ENCODE results near the gene MYH11. TPM values are rescaled to one million over a fixed set of nuclear protein-coding genes. Genes with fewer than 3 reads are reported as not detected.

The MYH11 gene
- total and polyA plus RNA-seq, 10 of the 15 experiments (the other 5 are each of a cell fraction or from before 2014, with no cell fraction given), result 0.01 to 1.9 (median 0.13) TPM; not detected in 1

GRCh38 chr16:15827709-15828343 lies 29.0 kb downstream of the MYH11 start:
- no peaks in the 10 kb centered on the region for H3K4me1 ChIP-seq (ENCODE audit: control insufficient read depth, insufficient read depth, low read length)
- no peak for FAIRE-seq
- ChIA-PET POLR2A (no interaction called here), RAD21 (ENCODE audit: unreplicated experiment) (no interaction called here), CTCF (interaction anchor here (1.4 kb wide), 1 partner anchor 62 kb away, joined by 4 read pairs; no protein-coding TSS in a partner anchor), SMC1A (ENCODE audit: uncharacterized antibody, unreplicated experiment) (no interaction called here)
- no peak for DNase-seq (ENCODE audit: low read depth, low spot score)
- H3K9ac ChIP-seq (ENCODE audit: control insufficient read depth, insufficient read depth, low read length), result no peak overlapping the region
- H3K79me2 ChIP-seq (ENCODE audit: control insufficient read depth, insufficient read depth, low read length), result no peaks in the 10 kb centered on the region
- no peak overlapping the region for H3K4me3 ChIP-seq
- no peak overlapping the region for H2AFZ ChIP-seq (ENCODE audit: control insufficient read depth, low read depth, low read length)
- no peak for ATAC-seq
- WGBS (ENCODE audit: insufficient coverage, insufficient replicate concordance, low lambda C conversion rate, missing lambda C conversion rate), result 47% methylated on average over 11 of the region's 11 CpGs
- BruUV-seq (replicated peaks), result no TSS peak
- in situ Hi-C loops (cut with MboI), result no loop called here
- intact Hi-C loops (cut with micrococcal nuclease; ENCODE audit: unreplicated experiment), result no loop called here
- no peak overlapping the region for H3K4me2 ChIP-seq (ENCODE audit: control insufficient read depth, insufficient read depth)
- H3K27me3 ChIP-seq (replicated peaks in 1 of 2; ENCODE audit: control insufficient read depth in 2 of 2, insufficient read depth in 2 of 2, low read length in 1 of 2), result no peaks in the 10 kb centered on the region
- no peaks in the 10 kb centered on the region for H3K36me3 ChIP-seq (ENCODE audit: control insufficient read depth in 2 of 2, insufficient read depth in 2 of 2, low read length in 1 of 2)
- H3K9me3 ChIP-seq (replicated peaks; ENCODE audit: control insufficient read depth, insufficient read depth, low read length), result no peaks in the 10 kb centered on the region
- H3K27ac ChIP-seq (ENCODE audit: control insufficient read depth, insufficient read depth), result no peak overlapping the region
- no peaks in the 10 kb centered on the region for H4K20me1 ChIP-seq (ENCODE audit: control insufficient read depth, insufficient read depth)
- TF ChIP-seq RELA (IDR thresholded peaks at IDR 0.05; ENCODE audit: borderline replicate concordance, partially characterized antibody), result no peak
- no peak for TF ChIP-seq NFIC (IDR thresholded peaks at IDR 0.05; ENCODE audit: low read depth, low read length)
- no peak for TF ChIP-seq ETV6 (conservative IDR thresholded peaks at IDR 0.05 in 1 of 2, IDR thresholded peaks at IDR 0.05 in 1 of 2; ENCODE audit: borderline replicate concordance in 1 of 2, low read depth in 1 of 2)
- TF ChIP-seq YY1 (IDR thresholded peaks at IDR 0.05; ENCODE audit: low read depth, low read length), result no peak
- no peak for TF ChIP-seq CEBPZ (IDR thresholded peaks at IDR 0.05; ENCODE audit: low read depth, low read length)
- TF ChIP-seq LARP7 (IDR thresholded peaks at IDR 0.05), result no peak
- TF ChIP-seq ZBTB4 (CRISPR knock-in tag; IDR thresholded peaks at IDR 0.05), result no peak
- no peak for TF ChIP-seq SRF (IDR thresholded peaks at IDR 0.05; ENCODE audit: low read depth in 2 of 2, low read length in 2 of 2)
- no peak for TF ChIP-seq BACH1 (IDR thresholded peaks at IDR 0.05; ENCODE audit: borderline replicate concordance)
- no peak for TF ChIP-seq CHD2 (IDR thresholded peaks at IDR 0.05; ENCODE audit: borderline replicate concordance, low read depth, low read length)
- no peak for TF ChIP-seq RFX5 (IDR thresholded peaks at IDR 0.05; ENCODE audit: low read depth, low read length)
- no peak for TF ChIP-seq ZNF274 (IDR thresholded peaks at IDR 0.05; ENCODE audit: insufficient read depth, insufficient read length)
- TF ChIP-seq, protein P1, sequence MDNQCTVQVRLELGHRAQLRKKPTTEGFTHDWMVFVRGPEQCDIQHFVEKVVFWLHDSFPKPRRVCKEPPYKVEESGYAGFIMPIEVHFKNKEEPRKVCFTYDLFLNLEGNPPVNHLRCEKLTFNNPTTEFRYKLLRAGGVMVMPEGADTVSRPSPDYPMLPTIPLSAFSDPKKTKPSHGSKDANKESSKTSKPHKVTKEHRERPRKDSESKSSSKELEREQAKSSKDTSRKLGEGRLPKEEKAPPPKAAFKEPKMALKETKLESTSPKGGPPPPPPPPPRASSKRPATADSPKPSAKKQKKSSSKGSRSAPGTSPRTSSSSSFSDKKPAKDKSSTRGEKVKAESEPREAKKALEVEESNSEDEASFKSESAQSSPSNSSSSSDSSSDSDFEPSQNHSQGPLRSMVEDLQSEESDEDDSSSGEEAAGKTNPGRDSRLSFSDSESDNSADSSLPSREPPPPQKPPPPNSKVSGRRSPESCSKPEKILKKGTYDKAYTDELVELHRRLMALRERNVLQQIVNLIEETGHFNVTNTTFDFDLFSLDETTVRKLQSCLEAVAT (IDR thresholded peaks at IDR 0.05), result no peak
- no peak for TF ChIP-seq ESRRA (IDR thresholded peaks at IDR 0.05; ENCODE audit: low read length)
